Keratinocyte (primary cell): ENCODE results near the gene MRFAP1.

Source experiments
- EZH2 ChIP-seq: IDR thresholded peaks from one replicate; pipeline ENCODE4 v1.6.1; 2012; ENCODE audit warnings: inconsistent platforms, mild to moderate bottlenecking, low read length, moderate library complexity
- TF ChIP-seq, protein P1 (sequence below), 3 experiments: IDR thresholded peaks in 1 of 3; conservative IDR thresholded peaks in 1 of 3; optimal IDR thresholded peaks in 1 of 3; 2 replicates in 2 of 3; 3 replicates in 1 of 3; pipeline versions ENCODE3 to v1.5.1; 2011; ENCODE audit warnings: low read length in 3 of 3, mild to moderate bottlenecking in 3 of 3, moderate library complexity in 2 of 3, control low read depth in 1 of 3, inconsistent platforms in 1 of 3; ENCODE audit not compliant: insufficient read depth in 2 of 3; ENCODE audit errors: extremely low read depth in 1 of 3

DNA sequence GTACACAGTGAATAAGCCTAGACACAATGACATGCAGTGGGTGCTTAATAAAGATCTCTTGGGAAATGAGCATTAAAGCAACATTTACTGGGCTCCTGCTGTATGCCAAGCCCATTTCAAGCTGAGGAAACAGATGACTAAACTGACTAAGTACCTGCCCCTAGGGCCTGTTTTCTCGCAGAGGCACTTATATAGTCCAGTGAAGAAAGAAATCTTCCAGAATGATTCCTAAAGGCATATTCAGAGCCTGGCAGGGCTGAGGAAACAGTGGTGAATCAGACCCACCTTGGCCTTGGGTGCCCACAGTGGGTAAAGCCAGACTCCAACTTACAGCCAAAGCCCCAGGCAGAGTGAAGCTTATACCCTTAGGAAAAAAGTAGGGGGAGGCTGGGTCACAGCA is 31.2 kb downstream of the MRFAP1 start:
- TF ChIP-seq, protein P1, sequence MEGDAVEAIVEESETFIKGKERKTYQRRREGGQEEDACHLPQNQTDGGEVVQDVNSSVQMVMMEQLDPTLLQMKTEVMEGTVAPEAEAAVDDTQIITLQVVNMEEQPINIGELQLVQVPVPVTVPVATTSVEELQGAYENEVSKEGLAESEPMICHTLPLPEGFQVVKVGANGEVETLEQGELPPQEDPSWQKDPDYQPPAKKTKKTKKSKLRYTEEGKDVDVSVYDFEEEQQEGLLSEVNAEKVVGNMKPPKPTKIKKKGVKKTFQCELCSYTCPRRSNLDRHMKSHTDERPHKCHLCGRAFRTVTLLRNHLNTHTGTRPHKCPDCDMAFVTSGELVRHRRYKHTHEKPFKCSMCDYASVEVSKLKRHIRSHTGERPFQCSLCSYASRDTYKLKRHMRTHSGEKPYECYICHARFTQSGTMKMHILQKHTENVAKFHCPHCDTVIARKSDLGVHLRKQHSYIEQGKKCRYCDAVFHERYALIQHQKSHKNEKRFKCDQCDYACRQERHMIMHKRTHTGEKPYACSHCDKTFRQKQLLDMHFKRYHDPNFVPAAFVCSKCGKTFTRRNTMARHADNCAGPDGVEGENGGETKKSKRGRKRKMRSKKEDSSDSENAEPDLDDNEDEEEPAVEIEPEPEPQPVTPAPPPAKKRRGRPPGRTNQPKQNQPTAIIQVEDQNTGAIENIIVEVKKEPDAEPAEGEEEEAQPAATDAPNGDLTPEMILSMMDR (optimal IDR thresholded peaks at IDR 0.05 in 1 of 3, IDR thresholded peaks at IDR 0.05 in 1 of 3, conservative IDR thresholded peaks at IDR 0.05 in 1 of 3; ENCODE audit: extremely low read depth in 1 of 3, insufficient read depth in 2 of 3, low read length in 3 of 3) = no peak
- no peak for TF ChIP-seq EZH2
